WTC11 (cell line): ENCODE measurements around the gene KYNU.

Experiments used
- ATF3 ChIP-seq: sonication (generic); formaldehyde crosslinking; conservative IDR thresholded peaks from 2 replicates; pipeline ENCODE4 v1.8.1; 2022; ENCODE audit warnings: mild to moderate bottlenecking, missing genetic modification reagents
- CTCF ChIP-seq: fragments of 200-600 bp; IDR thresholded peaks from 2 replicates; pipeline ENCODE4 v1.8.0; 2022; ENCODE audit warnings: antibody characterized with exemption
- E2F4 ChIP-seq: sonication (generic); formaldehyde crosslinking; IDR thresholded peaks from 2 replicates; pipeline ENCODE4 v1.8.1; 2022; ENCODE audit warnings: low read depth, mild to moderate bottlenecking, moderate library complexity, missing genetic modification reagents, borderline replicate concordance
- SMAD3 ChIP-seq: sonication (generic); formaldehyde crosslinking; IDR thresholded peaks from 2 replicates; pipeline ENCODE4 v1.8.0; 2022; ENCODE audit warnings: missing genetic modification reagents, mild to moderate bottlenecking, borderline replicate concordance
- ZNF671 ChIP-seq: fragments of 250-450 bp; sonication (Bioruptor Pico); IDR thresholded peaks from 2 replicates; pipeline ENCODE4 v1.8.0; 2021; ENCODE audit warnings: mild to moderate bottlenecking
- TF ChIP-seq, protein P1 (sequence below): sonication (generic); formaldehyde crosslinking; IDR thresholded peaks from 2 replicates; pipeline ENCODE4 v1.8.1; 2022; ENCODE audit warnings: low read depth, missing genetic modification reagents, borderline replicate concordance
- TF ChIP-seq, protein P2 (sequence below): sonication (generic); formaldehyde crosslinking; IDR thresholded peaks from 2 replicates; pipeline ENCODE4 v1.8.1; 2022; ENCODE audit warnings: mild to moderate bottlenecking, moderate library complexity, missing genetic modification reagents

DNA sequence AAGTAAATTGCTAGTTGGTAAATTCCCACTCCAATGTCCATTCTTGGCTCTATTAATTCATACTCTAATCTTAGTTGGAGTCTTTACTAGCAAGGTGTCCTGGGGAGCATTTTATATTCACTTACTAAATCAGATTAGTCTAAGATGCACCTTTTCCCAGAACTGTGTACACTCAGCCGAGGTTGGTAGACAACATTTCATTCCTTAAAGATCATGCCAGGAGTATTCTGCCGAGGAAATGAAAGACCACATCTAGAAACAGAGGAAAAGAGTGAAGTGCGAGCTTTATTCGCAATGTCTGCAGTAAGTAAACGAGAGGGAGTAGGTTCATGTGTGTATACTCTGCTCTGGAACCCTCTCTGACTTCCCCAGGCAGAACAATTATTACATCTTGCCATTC is 14.6 kb upstream of the KYNU start:
- TF ChIP-seq CTCF (no peak), ATF3 (CRISPR knock-in tag) (no peak), ZNF671 (CRISPR knock-in tag) (no peak), E2F4 (CRISPR knock-in tag) (no peak), SMAD3 (no peak)
- TF ChIP-seq, protein P1, sequence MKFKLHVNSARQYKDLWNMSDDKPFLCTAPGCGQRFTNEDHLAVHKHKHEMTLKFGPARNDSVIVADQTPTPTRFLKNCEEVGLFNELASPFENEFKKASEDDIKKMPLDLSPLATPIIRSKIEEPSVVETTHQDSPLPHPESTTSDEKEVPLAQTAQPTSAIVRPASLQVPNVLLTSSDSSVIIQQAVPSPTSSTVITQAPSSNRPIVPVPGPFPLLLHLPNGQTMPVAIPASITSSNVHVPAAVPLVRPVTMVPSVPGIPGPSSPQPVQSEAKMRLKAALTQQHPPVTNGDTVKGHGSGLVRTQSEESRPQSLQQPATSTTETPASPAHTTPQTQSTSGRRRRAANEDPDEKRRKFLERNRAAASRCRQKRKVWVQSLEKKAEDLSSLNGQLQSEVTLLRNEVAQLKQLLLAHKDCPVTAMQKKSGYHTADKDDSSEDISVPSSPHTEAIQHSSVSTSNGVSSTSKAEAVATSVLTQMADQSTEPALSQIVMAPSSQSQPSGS (CRISPR knock-in tag), result no peak
- TF ChIP-seq, protein P2, sequence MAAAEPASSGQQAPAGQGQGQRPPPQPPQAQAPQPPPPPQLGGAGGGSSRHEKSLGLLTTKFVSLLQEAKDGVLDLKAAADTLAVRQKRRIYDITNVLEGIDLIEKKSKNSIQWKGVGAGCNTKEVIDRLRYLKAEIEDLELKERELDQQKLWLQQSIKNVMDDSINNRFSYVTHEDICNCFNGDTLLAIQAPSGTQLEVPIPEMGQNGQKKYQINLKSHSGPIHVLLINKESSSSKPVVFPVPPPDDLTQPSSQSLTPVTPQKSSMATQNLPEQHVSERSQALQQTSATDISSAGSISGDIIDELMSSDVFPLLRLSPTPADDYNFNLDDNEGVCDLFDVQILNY (CRISPR knock-in tag), result no peak
